HCT116 (cell line): ENCODE results near the gene MID1. TPM values are rescaled to one million over a fixed set of nuclear protein-coding genes. Genes with fewer than 3 reads are reported as not detected.

Source experiments
- ATAC-seq: fragments of 200-7000 bp; cut with Tn5 transposase; 2 replicates; pipeline ENCODE4 v1.9.1; 2020; ENCODE audit warnings: mild to moderate bottlenecking, moderate library complexity
- BruUV-seq: library from RNA; stranded (reverse); fragments of 400-500 nt; replicated peaks from 2 replicates; lab custom pipeline; 2021; lab: Mats Ljungman, UMichigan
- CTCF ChIA-PET: fragments of 300-600 bp; sonication (Branson Sonifier 250); formaldehyde crosslinking; loops from one replicate; lab custom pipeline; 2021; ENCODE audit warnings: antibody characterized with exemption; lab: Charles Lee
- POLR2A ChIA-PET: fragments of 300-600, 350-600 bp; sonication (Branson Sonifier 250); formaldehyde crosslinking; loops from one replicate; lab custom pipeline; 2021; ENCODE audit warnings: antibody characterized with exemption; lab: Charles Lee
- RAD21 ChIA-PET, 2 experiments: fragments of 300-600 bp; sonication (Branson Sonifier 250); formaldehyde crosslinking; loops; one replicate each; lab custom pipeline; 2023; ENCODE audit warnings: low total read pairs in 2 of 2; ENCODE audit not compliant: uncharacterized antibody in 2 of 2, unreplicated experiment in 2 of 2, low non-redundant PET in 1 of 2; lab: Charles Lee
- DNase-seq: peaks from one replicate; pipeline ENCODE4 v3.0.0-alpha.2; 2010; ENCODE audit warnings: low read depth, low spot score
- H2AFZ ChIP-seq: fragments of 200-600 bp; shearing (Covaris generic), sonication (generic); 2 replicates; pipeline ENCODE4 v1.6.1; 2017; ENCODE audit warnings: low read depth, mixed run types, mixed read lengths, antibody characterized with exemption, low read length; ENCODE audit not compliant: poor library complexity, severe bottlenecking
- H3K27ac ChIP-seq: 2 replicates; pipeline ENCODE4 v1.5.1; 2012; ENCODE audit warnings: low read depth, low read length
- H3K27me3 ChIP-seq: fragments of 200-600 bp; sonication (generic); 2 replicates; pipeline ENCODE4 v1.6.1; 2016; ENCODE audit warnings: mixed run types, low read length, mixed read lengths; ENCODE audit not compliant: insufficient read depth
- H3K36me3 ChIP-seq, 2 experiments: fragments of 200-500 bp in 1 of 2; fragments of 200-600 bp in 1 of 2; sonication (Bioruptor generic) in 1 of 2; sonication (generic) in 1 of 2; 2 replicates each; pipeline versions ENCODE4 v1.5.1 to v1.6.1; 2014 to 2016; ENCODE audit warnings: low read length in 2 of 2, inconsistent platforms in 1 of 2, mixed read lengths in 1 of 2, mixed run types in 1 of 2; ENCODE audit not compliant: insufficient read depth in 2 of 2, control insufficient read depth in 1 of 2
- H3K4me1 ChIP-seq, 2 experiments: fragments of 200-600 bp in 1 of 2; sonication (generic) in 1 of 2; 2 replicates each; pipeline versions ENCODE4 v1.5.1 to v1.6.1; 2012 to 2017; ENCODE audit warnings: low read length in 2 of 2, inconsistent platforms in 1 of 2, mild to moderate bottlenecking in 1 of 2, mixed read lengths in 1 of 2, mixed run types in 1 of 2, moderate library complexity in 1 of 2; ENCODE audit not compliant: insufficient read depth in 2 of 2, control insufficient read depth in 1 of 2
- H3K4me2 ChIP-seq: fragments of 200-600 bp; sonication (generic); 2 replicates; pipeline ENCODE4 v1.6.1; 2017; ENCODE audit warnings: mixed run types, low read length, mixed read lengths
- H3K4me3 ChIP-seq, 2 experiments: fragments of 200-600 bp in 1 of 2; sonication (generic) in 1 of 2; replicated peaks in 1 of 2; 2 replicates each; pipeline ENCODE4 v1.5.1; 2011 to 2016; ENCODE audit warnings: low read length in 2 of 2, control low read depth in 1 of 2, low read depth in 1 of 2, mild to moderate bottlenecking in 1 of 2, mixed read lengths in 1 of 2, mixed run types in 1 of 2
- H3K79me2 ChIP-seq: fragments of 200-600 bp; sonication (generic); 2 replicates; pipeline ENCODE4 v1.6.1; 2017; ENCODE audit warnings: mild to moderate bottlenecking, mixed run types, low read length, moderate library complexity, mixed read lengths; ENCODE audit not compliant: insufficient read depth
- H3K9ac ChIP-seq: fragments of 200-600 bp; sonication (generic); 2 replicates; pipeline ENCODE4 v1.6.1; 2016; ENCODE audit warnings: low read length, mixed read lengths
- H3K9me2 ChIP-seq: fragments of 200-600 bp; sonication (generic), shearing (Covaris generic); 2 replicates; pipeline ENCODE4 v1.6.1; 2017; ENCODE audit warnings: mixed run types, mild to moderate bottlenecking, moderate library complexity; ENCODE audit not compliant: insufficient read depth
- H3K9me3 ChIP-seq, 2 experiments: fragments of 200-500 bp in 1 of 2; fragments of 200-600 bp in 1 of 2; sonication (Bioruptor generic) in 1 of 2; sonication (generic) in 1 of 2; 2 replicates each; pipeline ENCODE4 v1.6.1; 2014 to 2017; ENCODE audit warnings: low read length in 2 of 2, mixed read lengths in 2 of 2, inconsistent platforms in 1 of 2, low read depth in 1 of 2, mild to moderate bottlenecking in 1 of 2, mixed run types in 1 of 2, moderate library complexity in 1 of 2; ENCODE audit not compliant: control insufficient read depth in 1 of 2, insufficient read depth in 1 of 2
- H4K20me1 ChIP-seq: fragments of 200-600 bp; sonication (generic), shearing (Covaris generic); 2 replicates; pipeline ENCODE4 v1.6.1; 2017; ENCODE audit warnings: mixed run types, mild to moderate bottlenecking, moderate library complexity; ENCODE audit not compliant: insufficient read depth
- CEBPB ChIP-seq: IDR thresholded peaks from 2 replicates; pipeline ENCODE4 v1.6.1; 2012; ENCODE audit warnings: low read depth
- EGR1 ChIP-seq: IDR thresholded peaks from 2 replicates; pipeline ENCODE4 v1.6.1; 2012; ENCODE audit warnings: low read depth
- ELF1 ChIP-seq: IDR thresholded peaks from 2 replicates; pipeline ENCODE4 v1.6.1; 2012; ENCODE audit warnings: low read depth, borderline replicate concordance
- EZH2 ChIP-seq: fragments of 200-600 bp; sonication (generic); IDR thresholded peaks from 2 replicates; pipeline ENCODE4 v1.6.1; 2017; ENCODE audit warnings: antibody characterized with exemption, mixed run types
- MAX ChIP-seq: IDR thresholded peaks from 2 replicates; pipeline ENCODE4 v1.6.1; 2012
- POLR2A ChIP-seq: IDR thresholded peaks from 2 replicates; pipeline ENCODE4 v1.7.0; 2011; ENCODE audit warnings: borderline replicate concordance; ENCODE audit not compliant: insufficient read depth, insufficient read length; ENCODE audit errors: extremely low read depth
- POLR2AphosphoS5 ChIP-seq: IDR thresholded peaks from 2 replicates; pipeline ENCODE4 v1.6.1; 2011; ENCODE audit warnings: mild to moderate bottlenecking, low read depth, low read length, moderate library complexity
- REST ChIP-seq: IDR thresholded peaks from 2 replicates; pipeline ENCODE4 v1.6.1; 2012; ENCODE audit warnings: low read depth
- SIN3A ChIP-seq: IDR thresholded peaks from 2 replicates; pipeline ENCODE4 v1.6.1; 2012; ENCODE audit warnings: low read depth
- SP1 ChIP-seq: IDR thresholded peaks from 2 replicates; pipeline ENCODE4 v1.6.1; 2012; ENCODE audit warnings: low read depth
- YY1 ChIP-seq: IDR thresholded peaks from 2 replicates; pipeline ENCODE4 v1.6.1; 2011; ENCODE audit warnings: low read length, low read depth, moderate library complexity, mild to moderate bottlenecking; ENCODE audit not compliant: insufficient replicate concordance; ENCODE audit errors: extremely low read depth
- ZFX ChIP-seq: fragments of 450-650 bp; IDR thresholded peaks from 2 replicates; pipeline ENCODE4 v1.6.1; 2017
- ZNF274 ChIP-seq: fragments of 200-500 bp; sonication (Bioruptor generic); IDR thresholded peaks from 2 replicates; pipeline ENCODE4 v1.6.1; 2014; ENCODE audit warnings: mild to moderate bottlenecking, low read depth, low read length, inconsistent platforms
- intact Hi-C: fragments of 100-400 bp; cut with micrococcal nuclease; formaldehyde crosslinking; loops from 2 replicates; pipeline ENCODE4 v1.10.0; 2022
- total RNA-seq: library from RNA; stranded (reverse); gene quantifications from one replicate; pipeline ENCODE4 v1.2.1, GENCODE V29; 2021; ENCODE audit not compliant: unreplicated experiment
- TF ChIP-seq, protein P1 (sequence below), 3 experiments: fragments of 200-600 bp in 1 of 3; sonication (generic) in 1 of 3; IDR thresholded peaks in 2 of 3; conservative IDR thresholded peaks in 1 of 3; 2 replicates each; pipeline ENCODE4 v1.5.1; 2012 to 2017; ENCODE audit warnings: low read depth in 2 of 3, low read length in 2 of 3, antibody characterized with exemption in 1 of 3, borderline replicate concordance in 1 of 3, control low read depth in 1 of 3, mild to moderate bottlenecking in 1 of 3, mixed read lengths in 1 of 3, mixed run types in 1 of 3, moderate library complexity in 1 of 3; ENCODE audit not compliant: insufficient read depth in 1 of 3

The MID1 gene
- total RNA-seq, 1 experiment from 2014 or later = 48.8 TPM

DNA sequence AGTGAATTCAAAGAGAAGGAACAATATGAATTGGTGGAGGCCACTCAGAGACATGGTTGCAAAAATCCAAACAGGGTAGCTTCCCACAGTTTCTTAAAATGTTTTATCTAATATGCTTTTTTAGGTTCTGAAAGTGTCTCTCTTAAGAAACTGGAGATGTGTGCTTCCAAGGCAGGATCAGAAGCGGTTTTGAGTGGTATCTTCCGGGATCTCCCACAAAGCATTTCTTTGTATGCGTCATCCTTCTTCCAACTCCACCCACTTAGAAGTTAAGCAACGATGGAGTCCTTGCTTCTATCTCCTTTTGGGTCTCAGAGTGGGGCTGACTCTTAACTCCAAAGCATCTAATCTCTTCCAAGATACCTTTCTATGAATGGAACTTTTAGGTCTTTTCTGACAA, 196.7 kb downstream of the MID1 start:
- Histone ChIP-seq H3K36me3 (no peaks in the 10 kb centered on the region), H3K9me3 (no peaks in the 10 kb centered on the region), H3K9me2 (no peaks in the 10 kb centered on the region), H3K4me3 (no peak overlapping the region), H3K27ac (no peak overlapping the region), H3K79me2 (no peaks in the 10 kb centered on the region), H4K20me1 (no peaks in the 10 kb centered on the region), H2AFZ (no peak overlapping the region), H3K9ac (no peak overlapping the region), H3K27me3 (no peaks in the 10 kb centered on the region), H3K4me2 (no peak overlapping the region), H3K4me1 (no peaks in the 10 kb centered on the region)
- ATAC-seq (no peak), DNase-seq (no peak)
- ChIA-PET POLR2A (no interaction called here), RAD21 (no interaction called here), CTCF (no interaction called here)
- intact Hi-C loops = no loop called here
- TF ChIP-seq ELF1 = no peak
- TF ChIP-seq POLR2AphosphoS5 = no peak
- TF ChIP-seq ZFX = no peak
- TF ChIP-seq EGR1 = no peak
- TF ChIP-seq POLR2A = no peak
- no TSS peak for BruUV-seq

GRCh38 chrX:10420134-10420533, 200.3 kb downstream of the MID1 start:
- Histone ChIP-seq H2AFZ (no peak overlapping the region), H3K9me2 (no peaks in the 10 kb centered on the region), H3K4me1 (peaks cover 2 to 10% of the 10 kb centered on the region in 2 experiments; a peak in 1 of 4 replicates), H3K27ac (no peak overlapping the region), H3K4me3 (no peak overlapping the region), H3K4me2 (no peak overlapping the region), H3K9ac (no peak overlapping the region), H3K79me2 (no peaks in the 10 kb centered on the region), H3K27me3 (no peaks in the 10 kb centered on the region), H3K9me3 (no peaks in the 10 kb centered on the region), H4K20me1 (no peaks in the 10 kb centered on the region), H3K36me3 (no peaks in the 10 kb centered on the region)
- ATAC-seq (no peak), DNase-seq (no peak)
- RAD21 ChIA-PET = no interaction called here
- intact Hi-C loops = no loop called here
- TF ChIP-seq CEBPB (no peak), ZNF274 (no peak), MAX (no peak), REST (no peak), POLR2A (no peak), YY1 (no peak), EZH2 (no peak), SIN3A (no peak), SP1 (no peak)
- TF ChIP-seq, protein P1, sequence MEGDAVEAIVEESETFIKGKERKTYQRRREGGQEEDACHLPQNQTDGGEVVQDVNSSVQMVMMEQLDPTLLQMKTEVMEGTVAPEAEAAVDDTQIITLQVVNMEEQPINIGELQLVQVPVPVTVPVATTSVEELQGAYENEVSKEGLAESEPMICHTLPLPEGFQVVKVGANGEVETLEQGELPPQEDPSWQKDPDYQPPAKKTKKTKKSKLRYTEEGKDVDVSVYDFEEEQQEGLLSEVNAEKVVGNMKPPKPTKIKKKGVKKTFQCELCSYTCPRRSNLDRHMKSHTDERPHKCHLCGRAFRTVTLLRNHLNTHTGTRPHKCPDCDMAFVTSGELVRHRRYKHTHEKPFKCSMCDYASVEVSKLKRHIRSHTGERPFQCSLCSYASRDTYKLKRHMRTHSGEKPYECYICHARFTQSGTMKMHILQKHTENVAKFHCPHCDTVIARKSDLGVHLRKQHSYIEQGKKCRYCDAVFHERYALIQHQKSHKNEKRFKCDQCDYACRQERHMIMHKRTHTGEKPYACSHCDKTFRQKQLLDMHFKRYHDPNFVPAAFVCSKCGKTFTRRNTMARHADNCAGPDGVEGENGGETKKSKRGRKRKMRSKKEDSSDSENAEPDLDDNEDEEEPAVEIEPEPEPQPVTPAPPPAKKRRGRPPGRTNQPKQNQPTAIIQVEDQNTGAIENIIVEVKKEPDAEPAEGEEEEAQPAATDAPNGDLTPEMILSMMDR (IDR thresholded peaks at IDR 0.05 in 2 of 3, conservative IDR thresholded peaks at IDR 0.05 in 1 of 3; ENCODE audit: borderline replicate concordance in 1 of 3, insufficient read depth in 1 of 3, low read depth in 2 of 3, low read length in 2 of 3) = no peak
- BruUV-seq = no TSS peak
- CTCF ChIA-PET = no interaction called here
- POLR2A ChIA-PET = no interaction called here
